ENCODE data around the gene RAMAC. TPM values are rescaled to one million over a fixed set of nuclear protein-coding genes. Genes with fewer than 3 reads are reported as not detected.

The RAMAC gene
- total RNA-seq, 1 donor from 2014 or later: 30.7 TPM

DNA sequence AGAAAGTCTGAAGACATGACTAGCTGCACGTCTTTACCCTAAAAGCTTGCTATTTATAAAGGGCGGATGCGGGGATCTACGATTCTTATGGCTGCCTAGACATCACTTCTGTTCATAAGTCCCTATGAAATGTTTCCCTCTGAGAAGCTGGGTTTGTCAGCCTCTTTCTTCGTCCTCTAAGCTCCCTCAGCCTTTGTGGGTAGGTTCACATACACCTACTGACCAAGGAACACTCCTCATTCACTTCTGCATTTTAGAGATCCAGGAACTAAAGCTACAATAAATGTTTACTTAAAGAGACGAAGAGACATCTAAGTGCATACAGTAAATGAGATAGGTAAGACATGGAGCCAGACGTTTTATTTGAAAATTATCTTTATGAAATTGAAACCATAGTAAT lies 16.7 kb upstream of the RAMAC start:
- TF ChIP-seq, protein P1, sequence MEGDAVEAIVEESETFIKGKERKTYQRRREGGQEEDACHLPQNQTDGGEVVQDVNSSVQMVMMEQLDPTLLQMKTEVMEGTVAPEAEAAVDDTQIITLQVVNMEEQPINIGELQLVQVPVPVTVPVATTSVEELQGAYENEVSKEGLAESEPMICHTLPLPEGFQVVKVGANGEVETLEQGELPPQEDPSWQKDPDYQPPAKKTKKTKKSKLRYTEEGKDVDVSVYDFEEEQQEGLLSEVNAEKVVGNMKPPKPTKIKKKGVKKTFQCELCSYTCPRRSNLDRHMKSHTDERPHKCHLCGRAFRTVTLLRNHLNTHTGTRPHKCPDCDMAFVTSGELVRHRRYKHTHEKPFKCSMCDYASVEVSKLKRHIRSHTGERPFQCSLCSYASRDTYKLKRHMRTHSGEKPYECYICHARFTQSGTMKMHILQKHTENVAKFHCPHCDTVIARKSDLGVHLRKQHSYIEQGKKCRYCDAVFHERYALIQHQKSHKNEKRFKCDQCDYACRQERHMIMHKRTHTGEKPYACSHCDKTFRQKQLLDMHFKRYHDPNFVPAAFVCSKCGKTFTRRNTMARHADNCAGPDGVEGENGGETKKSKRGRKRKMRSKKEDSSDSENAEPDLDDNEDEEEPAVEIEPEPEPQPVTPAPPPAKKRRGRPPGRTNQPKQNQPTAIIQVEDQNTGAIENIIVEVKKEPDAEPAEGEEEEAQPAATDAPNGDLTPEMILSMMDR (IDR thresholded peaks at IDR 0.05; ENCODE audit: unreplicated experiment): no peak
- no peak for DNase-seq (ENCODE audit: low spot score in 2 of 2, unreplicated experiment in 2 of 2)
- no peaks in the 10 kb centered on the region for H3K9me3 Mint-ChIP-seq
- H3K36me3 Mint-ChIP-seq: no peaks in the 10 kb centered on the region
- no peak overlapping the region for H3K27ac Mint-ChIP-seq
- no peak overlapping the region for H3K4me3 Mint-ChIP-seq
- H3K4me1 Mint-ChIP-seq: peaks cover 3% of the 10 kb centered on the region
- no peaks in the 10 kb centered on the region for H3K27me3 Mint-ChIP-seq (ENCODE audit: low read depth)

DNA sequence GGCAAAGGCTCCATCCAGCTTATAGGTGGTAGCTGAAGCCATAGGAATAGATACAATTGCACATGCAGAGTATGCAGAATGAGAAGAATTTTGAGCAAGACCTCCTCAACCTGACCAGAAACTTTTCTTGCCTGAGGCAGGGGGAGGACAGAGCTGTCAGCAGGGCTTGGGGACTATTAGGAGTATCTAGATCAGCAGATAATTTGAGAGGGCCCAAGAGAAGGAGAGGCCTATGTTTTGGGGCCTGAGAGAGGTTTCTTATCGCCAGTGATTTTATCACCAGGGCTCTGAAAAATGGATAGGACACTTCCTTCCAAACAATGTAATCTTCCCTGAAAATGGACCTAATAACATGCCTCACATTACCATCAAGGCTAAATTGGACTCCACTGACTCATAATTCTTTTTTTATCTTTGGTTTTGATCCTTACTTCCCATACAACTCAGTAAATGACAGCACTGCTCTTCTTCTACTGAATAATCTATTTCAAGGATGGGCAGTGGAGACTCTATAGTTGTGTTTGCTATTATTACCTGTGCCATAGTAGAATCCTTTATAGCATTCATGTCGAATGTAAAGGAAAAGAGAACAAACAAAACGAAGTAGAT lies 15.8 kb upstream of the RAMAC start:
- no peak overlapping the region for H3K27ac Mint-ChIP-seq
- H3K4me1 Mint-ChIP-seq: peaks cover 3% of the 10 kb centered on the region
- H3K36me3 Mint-ChIP-seq: no peaks in the 10 kb centered on the region

DNA sequence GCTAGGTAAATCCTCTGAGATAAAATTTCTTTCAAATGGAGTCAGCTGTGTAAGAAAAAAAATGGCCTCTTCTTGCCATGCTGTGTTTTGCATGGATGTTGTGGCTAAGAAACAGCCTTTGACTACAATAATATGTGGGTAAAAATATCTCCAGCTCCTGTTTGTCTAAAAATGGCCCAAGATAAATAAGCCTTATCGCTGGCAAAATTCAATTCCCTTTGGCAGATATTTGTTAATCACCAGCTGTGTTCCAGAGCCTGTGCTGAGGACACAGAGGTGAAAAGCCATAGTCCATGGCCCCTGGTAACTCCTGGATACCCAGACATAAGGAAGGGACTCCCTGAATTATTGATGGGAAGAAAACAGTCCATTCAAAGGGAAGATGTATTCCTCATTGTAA lies 15.3 kb upstream of the RAMAC start:
- DNase-seq (ENCODE audit: low spot score in 2 of 2, unreplicated experiment in 2 of 2): no peak
- Mint-ChIP-seq H3K27ac (no peak overlapping the region), H3K36me3 (no peaks in the 10 kb centered on the region), H3K27me3 (ENCODE audit: low read depth) (no peaks in the 10 kb centered on the region), H3K9me3 (no peaks in the 10 kb centered on the region), H3K4me1 (peaks cover 3% of the 10 kb centered on the region), H3K4me3 (no peak overlapping the region)
- TF ChIP-seq, protein P1 (IDR thresholded peaks at IDR 0.05; ENCODE audit: unreplicated experiment): no peak

More for the DNA sequence above, 15.8 kb upstream of the RAMAC start:
- TF ChIP-seq, protein P1 (IDR thresholded peaks at IDR 0.05; ENCODE audit: unreplicated experiment): no peak
- H3K4me3 Mint-ChIP-seq: no peak overlapping the region
- no peaks in the 10 kb centered on the region for H3K27me3 Mint-ChIP-seq (ENCODE audit: low read depth)
- DNase-seq (ENCODE audit: low spot score in 2 of 2, unreplicated experiment in 2 of 2): no peak
- no peaks in the 10 kb centered on the region for H3K9me3 Mint-ChIP-seq

DNA sequence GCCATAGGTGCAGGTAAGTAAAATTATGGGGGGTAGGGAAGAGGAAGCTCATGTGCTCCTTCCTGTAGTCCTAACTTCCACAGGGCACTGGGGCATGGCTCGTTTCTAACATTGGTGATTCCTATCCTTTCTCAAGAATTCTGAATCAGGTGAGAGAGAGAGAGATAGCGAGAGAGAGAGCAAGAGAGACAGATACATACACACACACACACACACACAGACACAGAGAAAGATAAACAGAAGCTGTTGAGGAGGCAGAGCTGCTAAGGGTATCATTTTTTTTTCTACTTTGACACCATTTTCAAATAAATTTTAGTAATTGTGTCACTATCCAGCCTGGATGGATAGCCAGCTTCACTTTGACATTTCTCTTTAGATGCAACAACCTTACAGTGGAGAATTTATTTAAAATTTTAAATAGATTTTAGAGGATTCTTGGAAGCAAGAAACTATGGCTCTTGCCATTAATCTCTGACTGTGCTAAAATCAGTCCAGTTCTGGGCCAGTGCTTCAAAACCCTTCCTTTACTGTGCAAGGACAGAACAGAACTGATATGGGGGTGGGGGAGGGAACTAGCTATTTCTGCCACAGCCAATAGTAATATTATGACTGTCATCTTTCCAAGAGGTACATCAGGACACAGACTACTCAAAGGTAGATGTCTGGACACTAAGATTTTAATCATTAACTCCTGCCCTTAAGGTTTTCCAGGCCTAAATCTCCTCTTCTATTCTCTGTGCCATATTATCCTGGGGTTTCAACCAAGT lies 14.6 kb upstream of the RAMAC start:
- TF ChIP-seq, protein P1 (IDR thresholded peaks at IDR 0.05; ENCODE audit: unreplicated experiment): no peak
- Mint-ChIP-seq H3K36me3 (no peaks in the 10 kb centered on the region), H3K27me3 (ENCODE audit: low read depth) (no peaks in the 10 kb centered on the region), H3K9me3 (no peaks in the 10 kb centered on the region), H3K27ac (no peak overlapping the region), H3K4me1 (peaks cover 3% of the 10 kb centered on the region), H3K4me3 (no peak overlapping the region)
- DNase-seq (ENCODE audit: low spot score in 2 of 2, unreplicated experiment in 2 of 2): no peak

DNA sequence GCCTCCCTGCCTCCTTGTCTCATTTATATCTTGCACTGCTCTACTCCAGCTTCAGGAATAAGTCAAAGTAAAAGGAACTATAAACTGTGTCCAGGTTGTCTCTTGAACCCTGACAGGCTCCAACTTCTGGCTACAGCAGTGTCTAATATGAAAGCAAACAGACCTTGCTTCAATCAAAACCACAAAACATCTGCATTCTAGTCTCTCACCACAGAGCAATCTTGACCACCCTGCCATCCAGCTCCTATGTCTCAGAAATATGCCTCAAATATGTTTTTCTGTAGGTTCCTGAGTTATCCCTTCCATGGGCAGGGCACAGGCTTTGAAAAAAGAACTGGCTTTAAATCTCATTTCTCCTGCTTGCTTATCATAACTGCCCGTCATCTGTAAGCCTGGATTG lies 13.0 kb upstream of the RAMAC start:
- TF ChIP-seq, protein P1 (IDR thresholded peaks at IDR 0.05; ENCODE audit: unreplicated experiment): no peak
- Mint-ChIP-seq H3K9me3 (no peaks in the 10 kb centered on the region), H3K4me3 (no peak overlapping the region), H3K27ac (no peak overlapping the region), H3K27me3 (ENCODE audit: low read depth) (no peaks in the 10 kb centered on the region), H3K4me1 (peaks cover 3% of the 10 kb centered on the region), H3K36me3 (no peaks in the 10 kb centered on the region)
- DNase-seq (ENCODE audit: low spot score in 2 of 2, unreplicated experiment in 2 of 2): no peak
